ENCODE data around the gene TMEM260. TPM values are rescaled to one million over a fixed set of nuclear protein-coding genes. Genes with fewer than 3 reads are reported as not detected.

TMEM260 gene
- total RNA-seq, 1 donor from 2014 or later: 20.6 TPM

DNA sequence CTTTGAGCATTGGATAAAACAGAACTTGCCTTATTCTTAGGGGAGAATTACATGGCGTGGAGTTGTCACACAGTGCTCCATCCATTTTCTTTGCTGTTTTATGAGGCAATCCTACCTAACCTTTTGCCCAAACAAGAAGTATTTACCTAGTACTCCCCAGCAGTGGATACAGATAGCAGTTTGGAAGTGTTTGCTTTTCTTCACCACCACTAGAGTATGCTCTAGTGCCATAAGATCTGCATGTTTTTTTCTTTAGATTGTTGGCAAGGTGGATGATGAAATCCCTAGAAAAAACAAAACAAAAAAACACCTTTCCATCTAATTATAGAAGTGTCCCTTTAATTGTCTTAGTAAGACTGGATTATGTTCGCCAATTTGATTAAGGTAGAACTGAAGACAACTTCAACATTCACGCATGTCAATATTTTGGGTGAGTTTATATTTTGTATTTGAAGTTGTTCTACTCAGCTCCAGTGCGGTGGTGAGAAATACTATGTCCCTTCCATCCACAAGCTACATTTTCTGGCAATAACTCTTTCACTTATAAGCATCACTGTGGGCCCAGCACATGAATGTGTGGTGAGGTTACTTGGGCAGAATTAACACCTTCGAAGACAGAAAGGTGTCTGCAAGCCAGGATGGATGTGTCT lies 23.6 kb upstream of the TMEM260 start:
- H3K4me1 Mint-ChIP-seq (ENCODE audit: low read depth, unreplicated experiment): no peaks in the 10 kb centered on the region
- Histone ChIP-seq H3K36me3 (ENCODE audit: insufficient read depth, low read length) (no peaks in the 10 kb centered on the region), H3K9ac (ENCODE audit: low read length) (no peak overlapping the region), H2AFZ (ENCODE audit: low read depth, low read length) (no peak overlapping the region), H3K27me3 (ENCODE audit: insufficient read depth, low read length) (peaks cover 9% of the 10 kb centered on the region), H3K4me1 (ENCODE audit: insufficient read depth, low read length) (no peaks in the 10 kb centered on the region), H3K27ac (ENCODE audit: low read depth, low read length) (no peak overlapping the region), H3K79me2 (ENCODE audit: insufficient read depth, low read length) (no peaks in the 10 kb centered on the region), H3K9me3 (ENCODE audit: insufficient read depth, low read depth, low read length) (no peaks in the 10 kb centered on the region), H3K4me3 (ENCODE audit: insufficient read depth, low read depth, low read length) (no peak overlapping the region), H3K4me2 (ENCODE audit: low read length) (no peak overlapping the region), H4K20me1 (ENCODE audit: insufficient read depth, low read length) (no peaks in the 10 kb centered on the region)
- H3K9me3 Mint-ChIP-seq (ENCODE audit: unreplicated experiment): no peaks in the 10 kb centered on the region
- H3K4me3 Mint-ChIP-seq (ENCODE audit: unreplicated experiment): no peak overlapping the region
- H3K27ac Mint-ChIP-seq (ENCODE audit: unreplicated experiment): peak overlapping the region; percentile 60
- no peaks in the 10 kb centered on the region for H3K36me3 Mint-ChIP-seq (ENCODE audit: low read depth, unreplicated experiment)
- H3K27me3 Mint-ChIP-seq (ENCODE audit: low read depth, unreplicated experiment): peaks cover 14% of the 10 kb centered on the region
- DNase-seq (ENCODE audit: low read depth) (peak; percentile 24), FAIRE-seq (no peak)
- TF ChIP-seq EZH2 (IDR thresholded peaks at IDR 0.05; ENCODE audit: insufficient read depth, low read length): no peak
- TF ChIP-seq, protein P1, sequence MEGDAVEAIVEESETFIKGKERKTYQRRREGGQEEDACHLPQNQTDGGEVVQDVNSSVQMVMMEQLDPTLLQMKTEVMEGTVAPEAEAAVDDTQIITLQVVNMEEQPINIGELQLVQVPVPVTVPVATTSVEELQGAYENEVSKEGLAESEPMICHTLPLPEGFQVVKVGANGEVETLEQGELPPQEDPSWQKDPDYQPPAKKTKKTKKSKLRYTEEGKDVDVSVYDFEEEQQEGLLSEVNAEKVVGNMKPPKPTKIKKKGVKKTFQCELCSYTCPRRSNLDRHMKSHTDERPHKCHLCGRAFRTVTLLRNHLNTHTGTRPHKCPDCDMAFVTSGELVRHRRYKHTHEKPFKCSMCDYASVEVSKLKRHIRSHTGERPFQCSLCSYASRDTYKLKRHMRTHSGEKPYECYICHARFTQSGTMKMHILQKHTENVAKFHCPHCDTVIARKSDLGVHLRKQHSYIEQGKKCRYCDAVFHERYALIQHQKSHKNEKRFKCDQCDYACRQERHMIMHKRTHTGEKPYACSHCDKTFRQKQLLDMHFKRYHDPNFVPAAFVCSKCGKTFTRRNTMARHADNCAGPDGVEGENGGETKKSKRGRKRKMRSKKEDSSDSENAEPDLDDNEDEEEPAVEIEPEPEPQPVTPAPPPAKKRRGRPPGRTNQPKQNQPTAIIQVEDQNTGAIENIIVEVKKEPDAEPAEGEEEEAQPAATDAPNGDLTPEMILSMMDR (IDR thresholded peaks at IDR 0.05; ENCODE audit: insufficient read depth, low read depth, low read length): peak; percentile 73

DNA sequence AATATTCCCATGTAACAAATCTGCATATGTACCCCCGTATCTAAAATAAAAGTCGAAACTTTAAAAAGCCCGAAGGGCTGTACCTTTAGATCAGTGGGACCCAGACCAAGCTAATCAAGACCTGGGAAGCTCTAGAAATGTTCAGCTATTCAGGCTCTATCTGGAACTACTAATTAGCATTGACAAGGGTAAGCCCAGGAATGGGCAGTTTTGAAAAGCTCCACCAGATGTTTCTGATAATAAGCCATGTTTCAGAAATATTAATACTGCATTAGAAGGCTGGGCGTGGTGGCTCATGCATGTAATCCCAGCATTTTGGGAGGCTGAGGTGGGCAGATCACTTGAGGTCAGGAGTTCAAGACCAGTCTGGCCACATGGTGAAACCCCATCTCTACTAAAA lies 20.4 kb upstream of the TMEM260 start:
- peaks cover 4% of the 10 kb centered on the region for H3K9me3 Mint-ChIP-seq (ENCODE audit: unreplicated experiment)

DNA sequence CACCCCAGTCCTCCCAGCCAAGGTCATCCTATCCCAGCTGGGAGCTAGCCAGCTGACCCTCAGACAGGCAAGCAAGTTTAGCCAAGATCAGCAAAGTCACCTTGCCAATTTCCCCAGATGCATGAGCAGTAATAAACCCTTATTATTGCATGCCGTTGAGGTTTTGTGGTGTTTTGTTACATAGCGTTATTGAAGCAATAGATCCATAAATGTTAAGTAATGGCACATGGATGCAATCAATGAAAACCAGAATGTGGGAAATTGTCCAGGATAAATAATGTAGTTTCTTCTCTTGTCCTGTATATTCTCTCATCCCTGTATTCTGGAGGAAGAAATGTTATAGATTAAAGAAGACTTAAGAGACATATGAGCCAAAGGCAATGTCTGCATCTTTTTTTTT lies 18.0 kb upstream of the TMEM260 start:
- Histone ChIP-seq H3K4me2 (ENCODE audit: low read length) (no peak overlapping the region), H3K79me2 (ENCODE audit: insufficient read depth, low read length) (no peaks in the 10 kb centered on the region), H3K9ac (ENCODE audit: low read length) (no peak overlapping the region), H2AFZ (ENCODE audit: low read depth, low read length) (no peak overlapping the region), H3K9me3 (ENCODE audit: insufficient read depth, low read depth, low read length) (no peaks in the 10 kb centered on the region), H3K36me3 (ENCODE audit: insufficient read depth, low read length) (no peaks in the 10 kb centered on the region), H3K27ac (ENCODE audit: low read depth, low read length) (no peak overlapping the region), H4K20me1 (ENCODE audit: insufficient read depth, low read length) (no peaks in the 10 kb centered on the region), H3K4me3 (ENCODE audit: insufficient read depth, low read depth, low read length) (no peak overlapping the region), H3K27me3 (ENCODE audit: insufficient read depth, low read length) (peaks cover 5% of the 10 kb centered on the region), H3K4me1 (ENCODE audit: insufficient read depth, low read length) (no peaks in the 10 kb centered on the region)
- no peak overlapping the region for H3K27ac Mint-ChIP-seq (ENCODE audit: unreplicated experiment)
- FAIRE-seq (no peak), DNase-seq (ENCODE audit: low read depth) (no peak)
- H3K27me3 Mint-ChIP-seq (ENCODE audit: low read depth, unreplicated experiment): peaks cover 7% of the 10 kb centered on the region
- no peak for TF ChIP-seq EZH2 (IDR thresholded peaks at IDR 0.05; ENCODE audit: insufficient read depth, low read length)
- TF ChIP-seq, protein P1 (IDR thresholded peaks at IDR 0.05; ENCODE audit: insufficient read depth, low read depth, low read length): no peak
- no peak overlapping the region for H3K4me3 Mint-ChIP-seq (ENCODE audit: unreplicated experiment)
- H3K4me1 Mint-ChIP-seq (ENCODE audit: low read depth, unreplicated experiment): no peaks in the 10 kb centered on the region
- peaks cover 5% of the 10 kb centered on the region for H3K9me3 Mint-ChIP-seq (ENCODE audit: unreplicated experiment)
- no peaks in the 10 kb centered on the region for H3K36me3 Mint-ChIP-seq (ENCODE audit: low read depth, unreplicated experiment)

More for the DNA sequence above, 20.4 kb upstream of the TMEM260 start:
- Histone ChIP-seq H4K20me1 (ENCODE audit: insufficient read depth, low read length) (no peaks in the 10 kb centered on the region), H3K27me3 (ENCODE audit: insufficient read depth, low read length) (peaks cover 5% of the 10 kb centered on the region), H3K9me3 (ENCODE audit: insufficient read depth, low read depth, low read length) (no peaks in the 10 kb centered on the region), H3K79me2 (ENCODE audit: insufficient read depth, low read length) (no peaks in the 10 kb centered on the region), H3K4me2 (ENCODE audit: low read length) (no peak overlapping the region), H3K9ac (ENCODE audit: low read length) (no peak overlapping the region), H3K36me3 (ENCODE audit: insufficient read depth, low read length) (no peaks in the 10 kb centered on the region), H3K4me1 (ENCODE audit: insufficient read depth, low read length) (no peaks in the 10 kb centered on the region), H3K27ac (ENCODE audit: low read depth, low read length) (no peak overlapping the region), H2AFZ (ENCODE audit: low read depth, low read length) (no peak overlapping the region), H3K4me3 (ENCODE audit: insufficient read depth, low read depth, low read length) (no peak overlapping the region)
- DNase-seq (ENCODE audit: low read depth): no peak
- FAIRE-seq: no peak
- Mint-ChIP-seq H3K27ac (ENCODE audit: unreplicated experiment) (no peak overlapping the region), H3K36me3 (ENCODE audit: low read depth, unreplicated experiment) (no peaks in the 10 kb centered on the region), H3K4me1 (ENCODE audit: low read depth, unreplicated experiment) (no peaks in the 10 kb centered on the region), H3K27me3 (ENCODE audit: low read depth, unreplicated experiment) (peaks cover 7% of the 10 kb centered on the region), H3K4me3 (ENCODE audit: unreplicated experiment) (no peak overlapping the region)
- TF ChIP-seq EZH2 (IDR thresholded peaks at IDR 0.05; ENCODE audit: insufficient read depth, low read length): no peak
- TF ChIP-seq, protein P1 (IDR thresholded peaks at IDR 0.05; ENCODE audit: insufficient read depth, low read depth, low read length): no peak
